ENCODE results near the gene RXFP1.
A peak's percentile ranks its signal among the peaks of the same experiment; 100 is the strongest.
"Not testable (repeated sequence)": the region's sequence is repeated elsewhere in the genome, so short reads cannot be mapped to it uniquely, and the experiment has no call there.

Gene RXFP1

DNA sequence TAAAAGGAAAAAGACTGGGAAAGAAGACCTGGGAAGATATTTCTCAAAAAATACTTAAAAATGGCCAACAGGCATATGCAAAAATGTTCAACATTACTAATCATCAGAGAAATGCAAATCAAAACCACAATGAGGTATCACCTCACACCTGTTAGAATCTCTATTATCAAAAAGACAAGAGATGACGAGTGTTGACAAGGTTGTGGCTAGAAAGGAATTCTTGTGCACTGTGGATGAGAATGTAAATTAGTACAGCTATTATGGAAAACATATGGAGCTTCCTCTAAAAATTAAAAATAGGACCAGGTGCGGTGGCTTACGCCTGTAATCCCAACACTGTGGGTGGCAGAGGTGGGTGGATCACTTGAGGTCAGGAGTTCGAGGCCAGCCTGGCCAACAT is 100.0 kb downstream of the RXFP1 start:
- no peak for DNase-seq

GRCh38 chr4:158622251-158622650 is 100.6 kb downstream of the RXFP1 start:
- DNase-seq: no peak

DNA sequence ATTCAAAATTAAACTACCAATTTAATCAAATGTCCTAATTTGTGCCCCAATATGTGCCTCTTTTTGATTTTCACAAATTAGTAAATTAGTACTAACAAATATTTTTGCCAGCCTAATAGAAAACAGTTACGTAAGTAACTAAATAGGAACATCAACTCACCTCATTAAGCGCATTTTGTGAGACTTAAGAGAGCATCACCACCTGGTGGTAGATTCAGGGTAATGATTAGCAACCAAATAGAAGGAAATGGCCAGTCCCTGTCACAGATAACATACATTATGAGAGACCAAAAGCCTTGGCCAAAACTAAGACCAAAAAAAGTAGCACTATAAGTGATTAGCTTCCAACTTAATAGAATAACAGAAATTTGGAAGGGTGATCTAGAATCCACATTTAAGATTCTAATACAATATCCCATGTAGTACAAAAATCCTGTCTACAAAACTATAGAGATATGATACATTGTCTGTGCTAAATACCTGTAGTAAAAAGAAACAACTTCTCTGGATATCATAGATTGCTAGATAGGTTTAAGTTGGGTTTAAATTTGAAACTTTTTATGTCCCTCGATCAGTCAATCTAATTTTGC is 103.3 kb downstream of the RXFP1 start:
- DNase-seq: no peak

- no peak for DNase-seq
Measured at GRCh38 chr4:158625544-158625943, 103.9 kb downstream of the RXFP1 start.

DNA sequence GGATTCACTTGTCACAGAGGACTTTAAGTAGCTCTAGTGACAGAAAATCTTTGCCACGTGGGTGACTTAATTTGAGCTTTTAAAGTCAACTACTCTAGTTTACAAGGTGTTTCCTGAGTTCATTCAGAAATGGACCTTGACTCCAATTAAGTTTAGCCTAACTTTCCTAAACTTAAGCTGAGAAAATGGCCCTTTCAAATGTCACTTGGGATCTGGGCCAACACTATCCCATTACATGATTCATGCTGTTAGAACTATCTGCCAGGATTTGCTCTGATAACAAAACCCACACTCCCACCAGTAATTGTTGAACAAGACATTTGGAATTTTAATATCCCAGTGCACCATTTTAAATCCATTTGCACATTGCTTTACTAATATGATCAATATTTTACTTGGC is 109.2 kb downstream of the RXFP1 start:
- DNase-seq: no peak

DNA sequence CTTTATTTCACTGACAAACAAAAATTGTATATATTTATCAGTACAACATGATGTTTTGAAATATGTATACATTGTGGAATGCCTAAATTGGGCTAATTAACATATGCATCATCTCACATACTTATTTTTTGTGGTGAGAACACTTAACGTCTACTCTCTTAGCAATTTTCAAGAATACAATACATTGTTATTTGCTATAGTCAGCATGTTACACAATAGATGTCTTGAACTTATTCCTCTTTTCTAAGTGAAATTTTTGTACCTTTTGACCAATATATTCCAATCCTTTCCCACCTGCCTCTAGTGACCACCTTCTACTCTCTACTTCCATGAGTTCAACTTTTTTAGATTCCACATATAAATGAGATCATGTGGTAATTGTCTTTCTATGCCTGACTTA is 114.9 kb downstream of the RXFP1 start:
- DNase-seq: no peak

DNA sequence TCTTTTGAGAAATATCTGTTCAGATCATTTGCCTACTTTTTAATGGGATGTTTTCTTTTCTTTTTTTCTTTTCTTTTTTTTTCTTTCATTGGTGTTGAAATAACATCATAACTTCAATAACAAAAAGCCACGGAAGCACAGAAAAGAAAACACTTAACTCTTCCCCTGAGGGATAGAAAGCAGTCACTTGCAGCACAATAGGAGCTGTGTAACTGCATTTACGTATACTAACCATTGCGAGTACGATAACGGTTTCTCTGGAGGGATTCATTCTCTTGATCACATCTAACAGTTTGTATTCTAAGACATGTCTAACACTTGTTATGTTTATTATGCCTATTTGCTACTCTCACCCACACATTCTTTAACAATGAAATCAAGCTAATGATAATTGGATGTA is 122.7 kb downstream of the RXFP1 start:
- no peak for DNase-seq

DNA sequence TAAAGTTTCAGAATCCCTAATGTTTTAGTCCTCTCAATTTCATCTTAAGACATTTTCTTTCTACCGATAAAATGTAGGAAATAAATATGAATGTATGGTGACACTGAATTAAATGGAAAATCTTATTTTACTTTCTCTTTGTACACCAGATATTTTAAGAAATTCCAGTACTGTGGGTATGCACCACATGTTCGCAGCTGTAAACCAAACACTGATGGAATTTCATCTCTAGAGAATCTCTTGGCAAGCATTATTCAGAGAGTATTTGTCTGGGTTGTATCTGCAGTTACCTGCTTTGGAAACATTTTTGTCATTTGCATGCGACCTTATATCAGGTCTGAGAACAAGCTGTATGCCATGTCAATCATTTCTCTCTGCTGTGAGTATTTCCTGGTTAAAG is 123.1 kb downstream of the RXFP1 start:
- DNase-seq: no peak

GRCh38 chr4:158649111-158649680 is 127.5 kb downstream of the RXFP1 start:
- no peak for DNase-seq

GRCh38 chr4:158652920-158653319 is 131.2 kb downstream of the RXFP1 start:
- DNase-seq: no peak

- no peak for DNase-seq
Measured at GRCh38 chr4:158656439-158656838, 134.8 kb downstream of the RXFP1 start.

DNA sequence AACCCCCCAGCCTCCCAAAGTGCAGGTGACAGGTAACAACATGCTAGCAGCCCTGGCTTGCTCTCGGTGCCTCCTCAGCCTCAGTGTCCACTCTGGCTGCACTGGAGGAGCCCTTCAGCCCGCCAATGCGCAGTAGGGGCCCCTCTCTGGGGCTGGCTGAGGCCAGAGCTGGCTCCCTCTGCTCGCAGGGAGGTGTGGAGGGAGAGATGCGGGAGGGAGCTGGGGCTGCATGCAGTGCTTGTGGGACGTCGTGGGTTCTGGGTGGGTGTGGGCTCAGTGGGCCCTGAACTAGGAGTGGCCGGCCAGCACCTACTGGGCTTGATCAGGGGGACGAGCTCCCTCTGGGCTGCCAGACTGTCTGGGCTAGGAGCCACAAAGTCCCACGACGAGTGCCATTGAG is 135.6 kb downstream of the RXFP1 start:
- no peak for DNase-seq

- DNase-seq: not testable (repeated sequence)
Measured at GRCh38 chr4:158663255-158663654, 141.6 kb downstream of the RXFP1 start.

DNA sequence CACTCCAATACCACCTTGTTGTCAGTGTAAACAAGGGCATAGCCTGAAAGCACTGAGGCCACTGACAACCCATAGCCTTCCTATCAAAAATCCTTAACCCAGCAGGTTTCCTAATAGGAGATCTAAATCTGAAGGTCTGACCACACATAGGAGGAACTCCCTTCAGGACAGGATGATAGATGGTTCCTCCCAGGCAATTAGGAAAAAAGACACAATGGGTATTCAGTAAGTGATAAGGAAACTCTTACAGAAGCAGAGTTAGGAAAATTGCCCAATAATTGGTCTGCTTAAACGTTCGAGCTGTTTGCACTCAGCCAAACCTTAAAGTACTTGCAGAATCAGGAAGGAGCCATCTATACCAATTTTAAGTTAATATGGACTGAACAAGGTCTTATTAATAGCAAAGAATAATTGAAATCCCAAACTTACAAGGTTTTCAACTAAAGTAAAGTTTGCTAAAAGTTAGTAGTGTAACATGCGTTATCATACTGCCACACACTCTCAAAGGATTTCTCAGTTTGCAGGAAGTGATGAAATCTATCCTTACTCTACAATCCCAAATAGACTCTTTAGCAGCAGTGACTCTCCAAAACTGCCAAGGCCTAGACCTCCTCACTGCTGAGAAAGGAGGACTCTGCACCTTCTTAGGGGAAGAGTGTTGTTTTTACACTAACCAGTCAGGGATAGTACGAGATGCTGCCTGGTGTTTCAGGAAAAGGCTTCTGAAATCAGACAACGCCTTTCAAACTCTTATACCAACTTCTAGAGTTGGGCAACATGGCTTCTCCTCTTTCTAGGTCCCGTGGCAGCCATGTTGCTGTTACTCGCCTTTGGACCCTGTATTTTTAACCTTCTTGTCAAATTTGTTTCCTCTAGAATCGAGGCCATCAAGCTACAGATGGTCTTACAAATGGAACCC is 142.3 kb downstream of the RXFP1 start:
- DNase-seq: not testable (repeated sequence)

DNA sequence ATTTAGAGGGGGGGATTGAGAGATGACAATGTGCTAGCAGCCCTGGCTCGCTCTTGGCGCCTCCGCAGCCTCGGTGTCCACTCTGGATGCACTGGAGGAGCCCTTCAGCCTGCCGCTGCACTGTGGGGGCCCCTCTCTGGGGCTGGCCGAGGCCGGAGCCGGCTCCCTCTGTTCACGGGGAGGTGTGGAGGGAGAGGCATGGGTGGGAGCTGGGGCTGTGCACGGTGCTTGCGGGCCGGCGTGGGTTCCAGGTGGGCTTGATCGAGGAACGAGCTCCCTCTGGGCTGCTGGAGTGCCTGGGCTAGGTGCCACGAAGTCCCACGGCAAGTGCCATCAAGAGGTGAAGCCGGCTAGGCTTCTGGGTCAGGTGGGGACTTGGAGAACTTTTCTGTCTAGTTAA is 143.1 kb downstream of the RXFP1 start:
- peak; percentile 5 for DNase-seq

- DNase-seq: no peak
Measured at GRCh38 chr4:158666892-158667291, 145.2 kb downstream of the RXFP1 start.

GRCh38 chr4:158667651-158668198 is 146.0 kb downstream of the RXFP1 start:
- no peak for DNase-seq

DNA sequence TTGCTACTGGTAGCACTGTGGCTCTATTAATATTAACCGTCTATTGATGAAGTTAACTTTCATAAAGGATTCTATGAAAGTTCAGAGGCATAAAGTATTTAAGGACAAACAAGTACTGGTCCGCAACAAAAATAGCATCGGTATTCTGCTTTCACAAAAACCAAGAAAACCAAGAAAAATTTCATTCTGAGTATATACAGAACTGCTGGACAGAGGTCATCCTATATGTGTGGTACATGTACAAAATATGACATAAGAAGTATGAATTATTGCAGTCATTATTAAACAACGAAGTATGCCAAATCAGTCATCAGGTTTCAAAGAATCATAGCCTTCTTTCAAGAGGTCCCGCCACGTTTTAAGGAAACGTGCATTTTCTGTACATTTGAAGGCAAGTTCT is 147.6 kb downstream of the RXFP1 start:
- no peak for DNase-seq

DNA sequence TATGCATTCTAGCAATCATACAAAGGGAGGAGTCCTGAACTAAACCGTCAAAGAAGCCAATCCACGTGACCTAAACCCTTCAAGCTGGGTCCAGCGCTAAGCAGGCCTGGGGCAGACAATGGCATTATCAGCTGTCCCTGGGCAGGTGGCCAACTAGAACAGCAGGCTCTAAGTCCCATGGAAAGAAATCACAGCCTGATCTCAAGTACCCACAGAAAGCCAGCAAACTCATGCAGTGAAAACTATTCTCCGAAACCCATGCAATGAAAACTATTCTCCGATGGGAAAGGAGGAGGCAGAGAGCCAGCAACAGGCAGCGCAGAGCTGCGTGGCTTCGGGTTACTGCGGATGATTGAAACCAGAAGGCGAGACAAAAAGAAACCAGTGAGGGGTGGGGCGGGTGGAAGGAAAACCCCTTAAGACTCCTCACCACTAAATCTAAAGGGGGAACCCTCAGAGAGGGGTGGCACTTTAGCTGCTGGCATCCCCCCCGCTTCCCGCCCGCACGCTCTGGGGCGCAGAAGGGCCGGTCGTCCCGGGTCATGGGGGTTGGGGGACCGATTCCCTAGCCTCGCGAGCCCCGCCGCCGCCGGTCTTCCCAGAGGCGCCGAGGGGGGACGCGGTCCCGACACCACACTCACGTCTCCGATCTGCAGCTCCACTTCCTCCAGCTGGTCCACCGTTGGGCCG is 149.4 kb downstream of the RXFP1 start:
- peak; percentile 55 for DNase-seq

GRCh38 chr4:158671665-158671914 is 149.9 kb downstream of the RXFP1 start, which contains the start of gene C4orf46:
TSS of gene C4orf46 (minus strand) at chr4:158671887. CDS start at chr4:158671801, 86 bp downstream.
- DNase-seq: no peak

DNA sequence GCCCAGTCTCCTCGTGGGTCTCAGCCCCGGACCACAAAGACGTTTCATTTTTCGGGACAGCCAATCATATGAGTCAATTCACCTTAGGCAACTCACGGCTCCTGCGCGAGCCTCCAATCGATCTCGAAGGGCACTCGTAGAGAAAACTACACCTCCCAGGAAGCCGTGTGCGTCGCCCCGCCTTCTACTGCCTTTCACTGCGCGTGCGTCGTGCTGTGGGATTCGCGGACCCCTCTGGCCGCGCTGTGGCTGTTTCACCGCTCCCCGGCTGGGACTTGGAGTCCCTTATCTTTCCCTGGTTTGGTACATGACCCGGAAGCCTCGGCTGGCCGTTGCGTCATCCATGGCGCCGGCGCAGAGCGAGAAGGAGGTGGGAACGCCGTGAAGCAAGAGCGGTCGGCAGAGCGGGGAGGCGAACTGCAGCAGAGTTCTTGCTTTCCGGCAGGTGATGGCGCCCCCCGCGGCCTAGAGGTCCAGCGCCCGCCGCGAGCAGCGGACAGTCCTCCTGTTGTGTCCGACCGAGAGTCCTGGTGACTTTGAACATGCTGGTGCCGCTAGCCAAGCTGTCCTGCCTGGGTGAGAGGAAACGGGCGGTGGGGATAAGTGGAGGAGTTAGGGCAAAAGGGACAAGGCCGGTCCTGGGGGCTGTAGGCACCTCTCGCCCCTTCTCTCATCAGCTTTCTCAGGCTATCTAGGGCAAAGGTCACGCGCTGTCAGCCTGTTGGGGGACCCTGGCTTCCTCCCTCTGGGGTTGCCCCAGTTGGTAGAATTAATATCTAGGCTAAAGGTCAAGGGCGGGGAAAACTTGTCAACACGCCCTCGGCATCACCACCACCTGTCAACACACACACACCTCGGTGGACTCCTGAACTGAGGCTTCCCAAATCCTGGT is 150.5 kb downstream of the RXFP1 start, which contains the start of gene ETFDH:
ETFDH (plus strand) TSS at position 382 of the 892 bp plus-strand sequence; CDS start at position 543, 161 bp downstream.
- peak; percentile 99 for DNase-seq

DNA sequence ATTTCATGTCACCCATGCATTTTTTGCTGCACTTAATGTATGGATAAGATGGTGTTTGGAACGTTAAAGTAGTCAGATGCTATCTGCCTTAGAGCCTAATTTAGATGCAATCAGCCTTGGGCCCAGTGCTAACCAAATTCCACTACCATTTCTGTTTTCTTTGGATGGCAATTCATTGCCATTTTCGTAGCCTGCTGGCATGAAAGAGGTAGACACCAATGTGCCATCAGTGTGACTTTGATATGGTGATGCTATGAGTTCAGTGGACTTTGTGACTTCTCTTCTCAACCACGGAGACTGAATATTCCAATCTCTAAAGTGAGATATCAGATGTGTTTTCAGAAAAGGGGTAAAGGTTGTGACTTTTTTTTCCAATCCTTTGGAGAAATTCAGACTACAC is 152.0 kb downstream of the RXFP1 start:
- no peak for DNase-seq

All from activated gamma-delta T cell (primary cell).